Measurements from ENCODE around the gene SIAH1.
"Not testable (repeated sequence)": the region's sequence is repeated elsewhere in the genome, so short reads cannot be mapped to it uniquely, and the experiment has no call there.

SIAH1 gene

GRCh38 chr16:48323783-48324775 lies 61.1 kb downstream of the SIAH1 start:
- H3K27me3 ChIP-seq (ENCODE audit: low read depth), result no peaks in the 10 kb centered on the region
- no peak for DNase-seq (ENCODE audit: low spot score in 2 of 2)
- in situ Hi-C loops (cut with MboI; ENCODE audit: low sequenced_read_pairs), result no loop called here

GRCh38 chr16:48321317-48322036 lies 63.7 kb downstream of the SIAH1 start:
- Histone ChIP-seq H3K36me3 (replicated peaks) (peaks cover 12% of the 10 kb centered on the region), H3K9me3 (no peaks in the 10 kb centered on the region), H3K27me3 (ENCODE audit: low read depth) (no peaks in the 10 kb centered on the region), H3K4me3 (no peak overlapping the region), H3K4me1 (no peaks in the 10 kb centered on the region; the same call in 1 of the 2 replicates)
- in situ Hi-C loops (cut with MboI; ENCODE audit: low sequenced_read_pairs), result no loop called here
- no peak for DNase-seq (ENCODE audit: low spot score in 2 of 2)

More at GRCh38 chr16:48323783-48324775, 61.1 kb downstream of the SIAH1 start:
- peaks cover 5% of the 10 kb centered on the region for H3K36me3 ChIP-seq (replicated peaks)
- H3K4me3 ChIP-seq, result no peak overlapping the region
- no peaks in the 10 kb centered on the region for H3K4me1 ChIP-seq
- no peaks in the 10 kb centered on the region for H3K9me3 ChIP-seq

GRCh38 chr16:48318630-48319029 lies 66.6 kb downstream of the SIAH1 start:
- peaks cover 12% of the 10 kb centered on the region for H3K36me3 ChIP-seq (replicated peaks)
- H3K4me3 ChIP-seq, result no peak overlapping the region
- H3K9me3 ChIP-seq, result no peaks in the 10 kb centered on the region; the same call in 1 of the 2 replicates
- no peaks in the 10 kb centered on the region; the same call in 1 of the 2 replicates for H3K4me1 ChIP-seq
- H3K27me3 ChIP-seq (ENCODE audit: low read depth), result no peaks in the 10 kb centered on the region
- no peak for DNase-seq (ENCODE audit: low spot score in 2 of 2)
- in situ Hi-C loops (cut with MboI; ENCODE audit: low sequenced_read_pairs), result no loop called here

GRCh38 chr16:48317614-48318315 lies 67.4 kb downstream of the SIAH1 start:
- DNase-seq (ENCODE audit: low spot score in 2 of 2), result no peak
- Histone ChIP-seq H3K4me3 (no peak overlapping the region), H3K4me1 (no peaks in the 10 kb centered on the region; the same call in 1 of the 2 replicates), H3K9me3 (peaks cover 3% of the 10 kb centered on the region), H3K36me3 (replicated peaks) (peaks cover 17% of the 10 kb centered on the region), H3K27me3 (ENCODE audit: low read depth) (no peaks in the 10 kb centered on the region)
- in situ Hi-C loops (cut with MboI; ENCODE audit: low sequenced_read_pairs), result no loop called here

- H3K27me3 ChIP-seq (ENCODE audit: low read depth), result no peaks in the 10 kb centered on the region
- no peaks in the 10 kb centered on the region; the same call in 1 of the 2 replicates for H3K4me1 ChIP-seq
- in situ Hi-C loops (cut with MboI; ENCODE audit: low sequenced_read_pairs), result no loop called here
Measured at GRCh38 chr16:48317026-48317425, 68.2 kb downstream of the SIAH1 start.

GRCh38 chr16:48313905-48314304 lies 71.3 kb downstream of the SIAH1 start:
- DNase-seq (ENCODE audit: low spot score in 2 of 2); in situ Hi-C loops (cut with MboI; ENCODE audit: low sequenced_read_pairs); H3K27me3 ChIP-seq (ENCODE audit: low read depth); H3K4me1 ChIP-seq; H3K4me3 ChIP-seq: not testable (repeated sequence)
- Histone ChIP-seq H3K36me3 (replicated peaks) (peaks cover 21% of the 10 kb centered on the region), H3K9me3 (peaks cover 11% of the 10 kb centered on the region)

More at GRCh38 chr16:48317026-48317425, 68.2 kb downstream of the SIAH1 start:
- Histone ChIP-seq H3K9me3 (peaks cover 3% of the 10 kb centered on the region), H3K4me3 (no peak overlapping the region), H3K36me3 (replicated peaks) (peaks cover 17% of the 10 kb centered on the region)
- DNase-seq (ENCODE audit: low spot score in 2 of 2), result no peak

GRCh38 chr16:48310908-48311641 lies 74.1 kb downstream of the SIAH1 start:
- peaks cover 11% of the 10 kb centered on the region for H3K9me3 ChIP-seq
- H3K27me3 ChIP-seq (ENCODE audit: low read depth), result no peaks in the 10 kb centered on the region
- H3K4me3 ChIP-seq, result no peak overlapping the region
- H3K36me3 ChIP-seq (replicated peaks), result peaks cover 15% of the 10 kb centered on the region
- in situ Hi-C loops (cut with MboI; ENCODE audit: low sequenced_read_pairs), result no loop called here
- H3K4me1 ChIP-seq, result no peaks in the 10 kb centered on the region
- no peak for DNase-seq (ENCODE audit: low spot score in 2 of 2)

Data from HAP-1 (cell line).